ENCODE data around the gene CAMK2B. TPM values are rescaled to one million over a fixed set of nuclear protein-coding genes. Genes with fewer than 3 reads are reported as not detected.

The CAMK2B gene
- total RNA-seq, 1 experiment from 2014 or later = not detected

GRCh38 chr7:44294325-44295069 is 30.9 kb downstream of the CAMK2B start:
- no peak for DNase-seq
- ChIA-PET POLR2A (no interaction called here), CTCF (no interaction called here)
- Mint-ChIP-seq H3K4me3 (ENCODE audit: unreplicated experiment) (no peak overlapping the region), H3K36me3 (ENCODE audit: insufficient read depth, unreplicated experiment) (no peaks in the 10 kb centered on the region), H3K27ac (ENCODE audit: unreplicated experiment) (no peak overlapping the region), H3K27me3 (ENCODE audit: insufficient read depth, unreplicated experiment) (peaks cover 20% of the 10 kb centered on the region), H3K9me3 (ENCODE audit: unreplicated experiment) (no peaks in the 10 kb centered on the region), H3K4me1 (ENCODE audit: low read depth, unreplicated experiment) (no peaks in the 10 kb centered on the region)
- no TSS peak for BruUV-seq (replicated peaks)
- Histone ChIP-seq H3K27me3 (replicated peaks; ENCODE audit: control insufficient read depth, insufficient read depth, low read length) (peaks cover 3% of the 10 kb centered on the region; the same call in 1 of the 2 replicates), H3K4me3 (ENCODE audit: low read depth, low read length) (no peak overlapping the region), H3K4me1 (no peaks in the 10 kb centered on the region), H3K9me3 (no peaks in the 10 kb centered on the region), H3K36me3 (ENCODE audit: control insufficient read depth, insufficient read depth, low read length) (no peaks in the 10 kb centered on the region)
- intact Hi-C loops (cut with micrococcal nuclease; ENCODE audit: unreplicated experiment) = no loop called here
- TF ChIP-seq, protein P1, sequence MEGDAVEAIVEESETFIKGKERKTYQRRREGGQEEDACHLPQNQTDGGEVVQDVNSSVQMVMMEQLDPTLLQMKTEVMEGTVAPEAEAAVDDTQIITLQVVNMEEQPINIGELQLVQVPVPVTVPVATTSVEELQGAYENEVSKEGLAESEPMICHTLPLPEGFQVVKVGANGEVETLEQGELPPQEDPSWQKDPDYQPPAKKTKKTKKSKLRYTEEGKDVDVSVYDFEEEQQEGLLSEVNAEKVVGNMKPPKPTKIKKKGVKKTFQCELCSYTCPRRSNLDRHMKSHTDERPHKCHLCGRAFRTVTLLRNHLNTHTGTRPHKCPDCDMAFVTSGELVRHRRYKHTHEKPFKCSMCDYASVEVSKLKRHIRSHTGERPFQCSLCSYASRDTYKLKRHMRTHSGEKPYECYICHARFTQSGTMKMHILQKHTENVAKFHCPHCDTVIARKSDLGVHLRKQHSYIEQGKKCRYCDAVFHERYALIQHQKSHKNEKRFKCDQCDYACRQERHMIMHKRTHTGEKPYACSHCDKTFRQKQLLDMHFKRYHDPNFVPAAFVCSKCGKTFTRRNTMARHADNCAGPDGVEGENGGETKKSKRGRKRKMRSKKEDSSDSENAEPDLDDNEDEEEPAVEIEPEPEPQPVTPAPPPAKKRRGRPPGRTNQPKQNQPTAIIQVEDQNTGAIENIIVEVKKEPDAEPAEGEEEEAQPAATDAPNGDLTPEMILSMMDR (IDR thresholded peaks at IDR 0.05; ENCODE audit: insufficient read depth in 1 of 2, low read depth in 1 of 2, low read length in 1 of 2, severe bottlenecking in 1 of 2, unreplicated experiment in 1 of 2) = no peak

DNA sequence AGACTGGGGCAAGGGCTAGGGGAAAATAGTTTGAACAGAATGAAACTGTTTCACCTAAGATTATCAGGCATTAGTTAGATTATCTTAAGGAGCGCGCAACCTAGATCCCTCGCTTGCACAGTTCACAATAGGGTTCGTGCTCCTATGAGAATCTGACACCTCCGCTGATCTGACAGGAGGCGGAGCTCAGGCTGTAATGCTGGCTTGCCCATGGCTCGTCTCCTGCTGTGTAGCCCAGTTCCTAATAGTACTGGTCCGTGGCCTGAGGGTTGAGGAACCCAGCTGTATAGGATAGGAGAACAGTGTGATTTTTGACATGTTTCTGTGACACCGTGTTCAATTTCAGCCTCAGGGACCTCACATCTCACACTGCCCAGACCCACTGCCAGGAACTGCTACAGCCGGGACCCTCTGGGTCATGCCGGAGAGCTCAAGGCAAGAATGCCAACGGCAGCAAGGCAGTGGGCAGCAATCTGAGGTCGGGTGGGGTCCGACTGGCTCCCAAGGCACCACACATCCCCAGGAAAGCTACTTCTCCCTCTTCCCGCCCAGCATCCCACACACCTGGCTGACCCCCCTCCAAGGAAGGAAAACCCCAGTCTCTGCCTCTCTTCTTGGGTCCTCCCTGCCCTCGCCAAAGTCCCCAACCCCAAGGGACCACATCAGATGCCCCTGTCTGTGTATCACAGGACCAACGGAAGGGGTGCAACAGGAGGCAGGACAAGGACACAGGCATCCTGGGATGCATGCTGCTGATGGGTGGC is 31.7 kb downstream of the CAMK2B start:
- intact Hi-C loops (cut with micrococcal nuclease; ENCODE audit: unreplicated experiment) = no loop called here
- Mint-ChIP-seq H3K4me1 (ENCODE audit: low read depth, unreplicated experiment) (no peaks in the 10 kb centered on the region), H3K4me3 (ENCODE audit: unreplicated experiment) (no peak overlapping the region), H3K36me3 (ENCODE audit: insufficient read depth, unreplicated experiment) (no peaks in the 10 kb centered on the region), H3K9me3 (ENCODE audit: unreplicated experiment) (no peaks in the 10 kb centered on the region), H3K27ac (ENCODE audit: unreplicated experiment) (no peak overlapping the region), H3K27me3 (ENCODE audit: insufficient read depth, unreplicated experiment) (peaks cover 16% of the 10 kb centered on the region)
- BruUV-seq (replicated peaks) = no TSS peak
- Histone ChIP-seq H3K36me3 (ENCODE audit: control insufficient read depth, insufficient read depth, low read length) (no peaks in the 10 kb centered on the region), H3K9me3 (no peaks in the 10 kb centered on the region), H3K4me1 (no peaks in the 10 kb centered on the region), H3K27me3 (replicated peaks; ENCODE audit: control insufficient read depth, insufficient read depth, low read length) (peaks cover 3% of the 10 kb centered on the region; the same call in 1 of the 2 replicates), H3K4me3 (ENCODE audit: low read depth, low read length) (no peak overlapping the region)
- CTCF ChIA-PET = no interaction called here
- POLR2A ChIA-PET = no interaction called here
- TF ChIP-seq, protein P1 (IDR thresholded peaks at IDR 0.05; ENCODE audit: insufficient read depth in 1 of 2, low read depth in 1 of 2, low read length in 1 of 2, severe bottlenecking in 1 of 2, unreplicated experiment in 1 of 2) = no peak
- DNase-seq = no peak

- Mint-ChIP-seq H3K9me3 (ENCODE audit: unreplicated experiment) (no peaks in the 10 kb centered on the region), H3K4me1 (ENCODE audit: low read depth, unreplicated experiment) (no peaks in the 10 kb centered on the region), H3K27me3 (ENCODE audit: insufficient read depth, unreplicated experiment) (peaks cover 16% of the 10 kb centered on the region), H3K4me3 (ENCODE audit: unreplicated experiment) (no peak overlapping the region), H3K36me3 (ENCODE audit: insufficient read depth, unreplicated experiment) (no peaks in the 10 kb centered on the region), H3K27ac (ENCODE audit: unreplicated experiment) (no peak overlapping the region)
- no peaks in the 10 kb centered on the region for H3K9me3 ChIP-seq
- POLR2A ChIA-PET = no interaction called here
- no peaks in the 10 kb centered on the region for H3K36me3 ChIP-seq (ENCODE audit: control insufficient read depth, insufficient read depth, low read length)
- TF ChIP-seq, protein P1 (IDR thresholded peaks at IDR 0.05; ENCODE audit: insufficient read depth in 1 of 2, low read depth in 1 of 2, low read length in 1 of 2, severe bottlenecking in 1 of 2, unreplicated experiment in 1 of 2) = no peak
- peaks cover 3% of the 10 kb centered on the region; the same call in 1 of the 2 replicates for H3K27me3 ChIP-seq (replicated peaks; ENCODE audit: control insufficient read depth, insufficient read depth, low read length)
- CTCF ChIA-PET = no interaction called here
- no TSS peak for BruUV-seq (replicated peaks)
- intact Hi-C loops (cut with micrococcal nuclease; ENCODE audit: unreplicated experiment) = no loop called here
- H3K4me1 ChIP-seq = no peaks in the 10 kb centered on the region
- no peak for DNase-seq
- no peak overlapping the region for H3K4me3 ChIP-seq (ENCODE audit: low read depth, low read length)
Observed at GRCh38 chr7:44292876-44293560, 32.4 kb downstream of the CAMK2B start.

Measured in Caco-2 (cell line).